SJSA1 (cell line): Measurements from ENCODE around the gene F2RL2. TPM values are rescaled to one million over a fixed set of nuclear protein-coding genes. Genes with fewer than 3 reads are reported as not detected.
A peak's percentile ranks its signal among the peaks of the same experiment; 100 is the strongest.

Source experiments
- DNase-seq, 2 experiments: peaks; one replicate each; pipeline ENCODE4 v3.0.0-alpha.2; 2015 to 2020; ENCODE audit warnings: low spot score in 2 of 2, low read depth in 1 of 2
- H3K27ac ChIP-seq: fragments of 250-450 bp; sonication (Bioruptor Pico); 2 replicates; pipeline ENCODE4 v1.5.1; 2020; ENCODE audit warnings: mild to moderate bottlenecking, moderate library complexity
- H3K27me3 ChIP-seq: fragments of 250-450 bp; sonication (Bioruptor Pico); replicated peaks from 2 replicates; pipeline ENCODE4 v1.5.1; 2020; ENCODE audit warnings: mild to moderate bottlenecking, moderate library complexity
- H3K36me3 ChIP-seq: fragments of 250-450 bp; sonication (Bioruptor Pico); 2 replicates; pipeline ENCODE4 v1.5.1; 2020; ENCODE audit warnings: mild to moderate bottlenecking
- H3K4me1 ChIP-seq: fragments of 250-450 bp; sonication (Bioruptor Pico); replicated peaks from 2 replicates; pipeline ENCODE4 v1.6.1; 2021; ENCODE audit warnings: mild to moderate bottlenecking
- H3K4me3 ChIP-seq: fragments of 250-450 bp; sonication (Bioruptor Pico); 2 replicates; pipeline ENCODE4 v1.5.1; 2020; ENCODE audit warnings: mild to moderate bottlenecking
- H3K9me3 ChIP-seq: fragments of 250-450 bp; sonication (Bioruptor Pico); replicated peaks from 2 replicates; pipeline ENCODE4 v1.5.1; 2020; ENCODE audit warnings: mild to moderate bottlenecking
- total RNA-seq: library from RNA; depleted of rRNA; stranded (reverse); fragments of >200 nt; shearing (Covaris generic); gene quantifications from 2 replicates; pipeline ENCODE4 v1.2.3, GENCODE V29; 2014; rRNA removed

F2RL2 gene, protein sequence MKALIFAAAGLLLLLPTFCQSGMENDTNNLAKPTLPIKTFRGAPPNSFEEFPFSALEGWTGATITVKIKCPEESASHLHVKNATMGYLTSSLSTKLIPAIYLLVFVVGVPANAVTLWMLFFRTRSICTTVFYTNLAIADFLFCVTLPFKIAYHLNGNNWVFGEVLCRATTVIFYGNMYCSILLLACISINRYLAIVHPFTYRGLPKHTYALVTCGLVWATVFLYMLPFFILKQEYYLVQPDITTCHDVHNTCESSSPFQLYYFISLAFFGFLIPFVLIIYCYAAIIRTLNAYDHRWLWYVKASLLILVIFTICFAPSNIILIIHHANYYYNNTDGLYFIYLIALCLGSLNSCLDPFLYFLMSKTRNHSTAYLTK
- 1.3 and 2.0 TPM in 2 replicates for total RNA-seq

DNA sequence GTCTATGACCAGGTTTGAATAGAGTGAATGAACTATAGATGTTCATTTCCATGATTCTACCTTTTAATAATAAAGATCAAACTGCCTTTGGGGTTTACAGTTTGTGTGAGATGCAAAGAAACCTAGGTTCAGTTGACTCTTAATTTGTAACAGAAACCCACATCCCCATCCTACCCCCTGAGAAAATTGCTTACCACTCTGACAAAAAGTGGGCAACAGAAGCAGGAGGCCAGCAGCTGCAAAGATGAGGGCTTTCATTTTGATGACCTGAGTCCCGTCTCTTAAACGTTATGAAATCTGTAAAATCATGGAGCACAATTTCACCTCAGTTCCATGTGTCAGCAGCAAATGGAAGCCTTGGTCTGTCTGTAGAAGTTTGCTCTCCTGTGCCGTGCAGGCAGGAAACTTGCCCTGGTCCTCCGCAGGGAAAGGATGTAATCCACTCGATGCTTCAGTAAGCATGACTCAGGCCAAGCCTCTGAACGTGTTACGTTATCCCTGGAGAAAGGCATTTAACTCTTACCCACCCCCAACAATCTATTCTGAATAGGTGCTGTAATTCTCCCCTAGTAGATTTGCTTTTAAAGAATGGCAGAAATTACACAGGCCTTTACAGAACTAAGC lies at the start of gene F2RL2:
F2RL2 (minus strand) TSS at position 431 of the 624 bp plus-strand sequence; CDS start at position 258, 173 bp downstream.
- Histone ChIP-seq H3K36me3 (no peaks in the 10 kb centered on the region), H3K27ac (no peak within 1 kb of the TSS), H3K4me1 (peaks cover 8% of the 10 kb centered on the region), H3K27me3 (no peaks in the 10 kb centered on the region), H3K4me3 (no peak within 1 kb of the TSS), H3K9me3 (no peaks in the 10 kb centered on the region)
- peak; percentile 43 to 66 for DNase-seq

DNA sequence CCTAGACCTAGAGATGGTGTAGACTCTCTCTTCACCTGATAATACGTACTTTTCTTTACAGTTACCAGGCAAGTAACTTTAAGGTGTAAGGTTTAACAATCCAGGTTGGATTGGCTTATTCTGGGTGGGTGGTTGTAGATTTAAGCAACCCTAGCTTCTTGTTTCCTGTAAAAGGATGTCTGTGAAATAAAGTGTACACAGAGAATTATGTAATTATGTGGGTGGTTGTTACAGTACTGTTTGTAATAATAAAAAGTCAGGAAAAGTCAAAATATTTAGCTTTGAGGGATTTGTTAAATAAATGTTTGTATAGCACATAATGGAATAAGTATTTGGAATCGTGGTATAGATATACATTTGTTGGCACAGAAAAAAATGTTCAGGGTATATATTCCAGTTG lies 49.0 kb upstream of the F2RL2 start:
- no peaks in the 10 kb centered on the region for H3K4me1 ChIP-seq
- no peak overlapping the region for H3K4me3 ChIP-seq
- no peaks in the 10 kb centered on the region for H3K27me3 ChIP-seq
- no peak overlapping the region for H3K27ac ChIP-seq
- no peaks in the 10 kb centered on the region for H3K36me3 ChIP-seq
- H3K9me3 ChIP-seq, result no peaks in the 10 kb centered on the region
- DNase-seq, result no peak

DNA sequence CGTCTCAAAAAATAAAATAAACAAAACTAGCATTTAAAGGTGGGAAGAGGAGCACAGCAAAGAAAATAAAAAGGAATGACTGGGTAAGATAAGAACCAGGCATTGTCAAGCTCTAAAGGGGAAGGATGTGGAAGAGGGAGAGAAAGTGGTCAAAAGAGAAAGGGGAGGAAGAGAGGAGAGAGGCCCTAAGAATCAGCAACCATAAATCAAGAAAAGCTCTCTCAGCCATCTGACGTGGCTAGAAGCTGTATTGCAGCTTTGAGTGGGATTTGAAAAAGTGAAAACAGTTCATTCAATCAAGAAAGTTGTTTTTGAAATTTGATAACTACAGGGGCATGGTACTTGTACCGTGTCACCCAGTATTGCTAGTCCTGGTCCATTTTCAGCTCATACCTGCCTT lies 47.3 kb upstream of the F2RL2 start:
- no peak for DNase-seq
- no peak overlapping the region for H3K27ac ChIP-seq
- H3K9me3 ChIP-seq, result no peaks in the 10 kb centered on the region
- no peaks in the 10 kb centered on the region for H3K36me3 ChIP-seq
- H3K4me3 ChIP-seq, result no peak overlapping the region
- no peaks in the 10 kb centered on the region for H3K4me1 ChIP-seq
- no peaks in the 10 kb centered on the region for H3K27me3 ChIP-seq

DNA sequence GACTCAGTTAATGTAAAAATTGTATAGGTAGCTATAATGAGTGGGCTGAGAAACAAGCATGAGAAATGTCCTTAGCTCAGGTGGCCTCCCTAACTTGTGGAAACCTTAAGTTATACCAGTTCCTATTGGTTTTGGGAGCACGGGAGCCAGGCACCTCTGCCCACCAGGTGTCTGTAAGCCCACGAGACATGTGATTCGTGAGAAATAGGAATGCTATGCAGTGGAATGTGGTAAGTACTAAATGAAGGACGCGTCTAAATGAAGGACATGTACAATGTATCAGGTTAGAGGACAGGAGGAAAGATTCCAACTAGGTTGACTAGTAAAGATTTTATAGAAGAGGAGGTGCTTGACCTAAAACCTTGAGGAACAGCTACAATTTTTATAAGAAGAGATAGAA lies 46.0 kb upstream of the F2RL2 start:
- Histone ChIP-seq H3K4me3 (no peak overlapping the region), H3K27me3 (no peaks in the 10 kb centered on the region), H3K36me3 (no peaks in the 10 kb centered on the region), H3K27ac (no peak overlapping the region), H3K4me1 (no peaks in the 10 kb centered on the region), H3K9me3 (no peaks in the 10 kb centered on the region)
- DNase-seq, result no peak

DNA sequence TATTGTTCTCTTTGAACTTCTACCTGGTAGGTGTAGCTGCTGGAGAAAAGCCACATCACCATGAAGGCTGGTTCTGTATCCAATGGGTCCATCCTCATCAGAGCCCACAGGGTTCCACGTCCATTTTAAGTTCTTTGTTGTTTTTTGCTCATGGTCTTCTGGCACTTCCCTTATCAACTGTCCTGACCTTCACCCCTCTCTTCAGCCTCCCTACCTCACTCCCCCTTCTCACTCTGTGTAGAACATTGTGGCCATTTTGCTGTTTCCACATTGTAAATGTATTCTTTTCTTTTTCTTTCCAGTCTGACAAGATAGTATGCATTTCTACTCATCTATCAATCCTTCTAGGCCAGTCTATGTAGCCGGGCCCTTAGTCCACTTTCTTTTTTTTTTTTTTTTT lies 44.3 kb upstream of the F2RL2 start:
- no peaks in the 10 kb centered on the region for H3K36me3 ChIP-seq
- H3K4me3 ChIP-seq, result no peak overlapping the region
- DNase-seq, result no peak
- no peak overlapping the region for H3K27ac ChIP-seq
- H3K27me3 ChIP-seq, result no peaks in the 10 kb centered on the region
- H3K4me1 ChIP-seq, result no peaks in the 10 kb centered on the region
- no peaks in the 10 kb centered on the region for H3K9me3 ChIP-seq

DNA sequence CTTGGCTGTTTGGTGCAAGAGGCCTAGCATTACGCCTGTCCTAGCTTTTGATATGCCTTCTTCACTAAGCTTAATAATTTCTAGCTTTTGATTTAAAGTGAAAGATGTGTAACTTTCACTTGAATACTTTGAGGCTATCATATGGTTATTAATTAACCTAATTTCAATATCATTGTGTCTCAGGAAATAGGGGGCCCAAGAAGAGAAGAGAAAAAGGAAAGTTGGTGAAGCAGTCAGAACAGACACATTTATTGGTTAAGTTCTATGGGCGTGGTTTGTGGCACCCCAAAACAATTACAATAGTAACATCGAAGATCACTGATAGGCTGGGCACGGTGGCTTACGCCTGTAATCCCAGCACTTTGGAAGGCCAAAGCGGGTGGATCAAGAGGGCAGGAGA lies 40.9 kb upstream of the F2RL2 start:
- Histone ChIP-seq H3K27ac (no peak overlapping the region), H3K9me3 (no peaks in the 10 kb centered on the region)
- DNase-seq, result no peak

DNA sequence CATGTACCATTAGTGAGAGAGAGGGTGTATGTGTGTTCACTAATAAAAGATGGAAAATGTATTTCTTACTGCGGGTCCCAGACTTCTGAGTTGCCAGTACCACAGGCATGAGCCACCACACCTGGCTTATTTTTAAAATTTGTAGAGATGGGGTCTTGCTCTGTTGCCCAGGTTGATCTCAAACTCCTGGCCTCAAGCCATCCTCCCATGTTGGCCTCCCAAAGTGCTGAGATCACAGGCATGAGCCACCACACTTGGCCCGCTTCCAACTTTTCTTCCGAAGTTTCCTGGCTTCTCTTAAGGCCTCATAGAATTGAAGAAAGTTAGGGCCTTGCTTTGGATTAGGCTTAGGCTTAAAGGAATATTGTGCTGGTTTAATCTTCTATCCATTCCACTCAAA lies 40.4 kb upstream of the F2RL2 start:
- Histone ChIP-seq H3K27ac (no peak overlapping the region), H3K9me3 (no peaks in the 10 kb centered on the region), H3K36me3 (no peaks in the 10 kb centered on the region), H3K4me3 (no peak overlapping the region), H3K4me1 (peaks cover 11% of the 10 kb centered on the region), H3K27me3 (no peaks in the 10 kb centered on the region)
- DNase-seq, result no peak

More for the DNA sequence above, 40.9 kb upstream of the F2RL2 start:
- Histone ChIP-seq H3K4me3 (no peak overlapping the region), H3K36me3 (no peaks in the 10 kb centered on the region), H3K4me1 (peaks cover 11% of the 10 kb centered on the region), H3K27me3 (no peaks in the 10 kb centered on the region)

DNA sequence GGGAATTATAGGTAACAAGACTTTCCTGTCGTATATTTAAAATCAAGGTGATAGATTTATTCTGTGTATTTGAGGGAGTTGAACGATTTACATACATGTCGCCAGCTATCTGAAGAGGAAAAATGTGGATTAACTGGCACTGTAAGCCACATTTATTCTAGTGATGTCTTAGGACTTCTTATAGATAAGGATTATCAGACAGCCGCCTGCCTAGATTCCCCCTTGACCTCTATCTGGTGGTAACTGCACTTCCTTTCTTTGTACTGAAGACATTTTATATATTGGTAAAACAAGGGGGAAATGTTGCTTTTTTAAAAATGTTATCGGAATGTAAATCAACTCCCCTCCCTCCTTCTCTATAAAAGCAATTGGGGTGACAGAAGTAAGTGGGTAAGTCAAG lies 39.3 kb upstream of the F2RL2 start:
- H3K36me3 ChIP-seq, result no peaks in the 10 kb centered on the region
- no peak for DNase-seq
- no peak overlapping the region for H3K4me3 ChIP-seq
- H3K27ac ChIP-seq, result no peak overlapping the region
- H3K27me3 ChIP-seq, result no peaks in the 10 kb centered on the region
- no peaks in the 10 kb centered on the region for H3K9me3 ChIP-seq
- peaks cover 11% of the 10 kb centered on the region for H3K4me1 ChIP-seq

DNA sequence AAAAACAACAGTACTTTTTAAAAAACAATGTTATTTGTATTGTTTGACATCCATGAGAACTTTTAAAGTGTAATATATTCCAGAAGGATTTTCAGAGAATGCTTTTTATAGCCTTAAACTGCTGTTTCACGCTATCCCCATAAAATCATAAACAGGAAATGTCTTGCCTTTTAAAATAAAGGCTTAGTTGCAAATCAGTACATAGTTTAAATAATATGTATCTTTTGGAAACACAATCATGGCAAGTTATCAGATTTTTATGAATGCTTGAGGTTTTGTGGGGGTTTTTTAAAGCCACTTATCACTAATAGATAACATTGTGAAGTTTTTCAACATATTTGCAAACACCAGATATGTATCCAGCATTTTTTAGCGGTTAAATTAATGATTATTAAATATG lies 37.2 kb upstream of the F2RL2 start:
- no peaks in the 10 kb centered on the region for H3K9me3 ChIP-seq
- H3K27me3 ChIP-seq, result no peaks in the 10 kb centered on the region
- no peak overlapping the region for H3K27ac ChIP-seq
- H3K4me1 ChIP-seq, result peaks cover 11% of the 10 kb centered on the region
- no peak for DNase-seq
- H3K4me3 ChIP-seq, result no peak overlapping the region
- no peaks in the 10 kb centered on the region for H3K36me3 ChIP-seq

DNA sequence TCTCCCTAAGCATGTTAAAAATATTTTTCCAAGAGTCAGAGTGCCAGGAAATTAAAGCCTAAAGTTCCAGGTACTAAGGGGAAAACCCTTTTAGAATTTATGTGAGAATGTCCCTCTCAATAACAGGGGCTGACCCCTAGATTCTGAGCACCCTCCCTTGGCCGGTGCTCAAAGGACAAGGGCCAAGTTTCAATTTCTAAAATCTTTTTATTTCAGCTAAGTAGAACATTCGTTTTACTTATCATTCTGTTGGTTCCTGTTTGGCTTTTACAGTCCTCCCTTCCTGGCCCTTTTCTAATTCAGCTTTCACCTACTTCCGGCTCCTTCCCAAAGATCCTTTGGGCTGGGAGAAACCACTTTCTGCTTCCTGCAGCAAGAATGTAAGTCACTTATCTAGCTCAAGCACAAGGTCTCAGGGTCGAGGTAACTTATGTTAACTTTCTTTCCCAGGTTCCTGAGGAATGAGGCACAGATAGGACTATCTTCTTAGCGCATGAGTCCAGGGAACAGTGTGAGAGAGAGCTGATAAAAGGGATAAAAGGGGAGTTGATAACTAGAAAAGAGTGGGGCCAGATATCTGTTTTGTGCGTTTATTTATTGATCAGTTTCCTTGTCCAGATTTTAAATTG lies 34.6 kb upstream of the F2RL2 start:
- peaks cover 11% of the 10 kb centered on the region for H3K4me1 ChIP-seq
- no peak for DNase-seq
- no peak overlapping the region for H3K27ac ChIP-seq
- H3K4me3 ChIP-seq, result no peak overlapping the region
- no peaks in the 10 kb centered on the region for H3K36me3 ChIP-seq
- no peaks in the 10 kb centered on the region for H3K27me3 ChIP-seq
- no peaks in the 10 kb centered on the region for H3K9me3 ChIP-seq

DNA sequence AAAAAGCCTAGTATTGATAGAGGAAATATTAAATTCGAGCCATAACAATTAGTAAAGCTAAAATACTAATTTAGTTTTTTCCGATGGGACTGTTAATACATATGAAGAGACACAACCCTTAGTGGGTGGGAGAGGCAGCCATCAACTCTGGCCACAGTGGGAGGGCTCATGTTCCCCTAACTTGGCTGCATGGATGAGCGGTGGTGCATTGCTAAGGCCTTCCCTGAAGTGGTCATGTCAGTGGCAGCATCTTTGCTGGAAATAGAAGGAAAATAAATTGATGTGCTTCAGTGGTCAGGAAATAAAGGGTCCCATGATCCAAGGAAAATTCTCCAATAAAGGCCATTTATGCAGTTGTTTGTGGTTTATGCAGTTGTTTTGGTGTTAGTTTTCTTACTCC lies 33.9 kb upstream of the F2RL2 start:
- Histone ChIP-seq H3K4me3 (no peak overlapping the region), H3K4me1 (peaks cover 11% of the 10 kb centered on the region), H3K36me3 (no peaks in the 10 kb centered on the region), H3K27me3 (no peaks in the 10 kb centered on the region), H3K27ac (no peak overlapping the region), H3K9me3 (no peaks in the 10 kb centered on the region)
- no peak for DNase-seq

DNA sequence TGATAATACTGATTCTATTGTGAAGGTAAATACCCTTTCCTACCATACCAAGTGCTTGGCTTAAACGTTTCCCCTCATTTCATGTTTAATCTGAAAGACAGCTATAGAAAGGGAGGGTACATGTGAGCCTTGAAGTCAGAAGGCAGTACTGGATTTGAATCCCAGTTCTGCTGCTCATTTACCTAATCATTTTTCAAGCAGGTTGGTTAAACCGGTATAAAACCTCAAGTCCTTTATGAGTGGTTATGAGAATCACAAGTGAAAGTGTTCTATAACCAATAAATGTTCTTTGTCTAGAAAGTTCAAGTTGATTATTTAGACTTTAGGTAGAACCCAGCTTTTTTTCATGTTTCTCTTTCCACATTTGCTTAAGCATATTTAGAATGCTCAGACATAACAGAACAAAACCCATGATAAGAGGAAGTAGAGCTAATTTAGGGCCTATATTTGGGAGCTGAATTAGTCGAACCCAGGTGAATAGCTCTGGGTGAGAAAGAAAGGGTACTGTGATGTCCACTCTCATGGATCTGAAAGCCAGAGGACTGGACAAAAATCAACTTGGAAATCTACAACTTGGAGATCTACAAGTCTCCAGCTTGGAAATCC lies 29.7 kb upstream of the F2RL2 start:
- Histone ChIP-seq H3K4me3 (no peak overlapping the region), H3K27ac (no peak overlapping the region)

DNA sequence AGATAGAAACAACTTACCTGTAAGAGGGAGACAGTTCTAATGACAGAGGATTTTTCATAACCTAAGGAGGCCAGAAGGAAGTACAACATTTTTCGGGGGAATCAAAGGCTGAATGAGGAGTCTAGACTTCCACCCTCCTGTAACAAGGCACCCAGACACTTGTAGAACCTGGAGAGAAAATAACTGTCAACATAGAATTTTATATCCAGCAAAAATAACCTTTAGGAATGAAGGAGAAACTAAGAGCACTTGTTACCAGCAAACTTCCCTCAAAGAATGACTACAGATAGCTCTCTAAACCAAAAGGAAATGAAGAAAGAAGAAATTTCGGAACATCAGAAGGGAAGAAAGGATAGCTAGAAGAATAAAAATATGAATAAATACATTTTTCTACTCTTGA lies 25.9 kb upstream of the F2RL2 start:
- H3K36me3 ChIP-seq, result no peaks in the 10 kb centered on the region
- no peak for DNase-seq
- H3K9me3 ChIP-seq, result 0 out of 2 replicates have a peak, but pooled peaks cover 7% of the 10 kb centered on the region
- H3K27ac ChIP-seq, result no peak overlapping the region
- peaks cover 11% of the 10 kb centered on the region; the same call in 1 of the 2 replicates for H3K4me1 ChIP-seq
- H3K27me3 ChIP-seq, result no peaks in the 10 kb centered on the region
- no peak overlapping the region for H3K4me3 ChIP-seq

More for the DNA sequence above, 29.7 kb upstream of the F2RL2 start:
- Histone ChIP-seq H3K27me3 (no peaks in the 10 kb centered on the region), H3K9me3 (0 out of 2 replicates have a peak, but pooled peaks cover 7% of the 10 kb centered on the region), H3K4me1 (peaks cover 3% of the 10 kb centered on the region; the same call in 1 of the 2 replicates), H3K36me3 (no peaks in the 10 kb centered on the region)
- no peak for DNase-seq

DNA sequence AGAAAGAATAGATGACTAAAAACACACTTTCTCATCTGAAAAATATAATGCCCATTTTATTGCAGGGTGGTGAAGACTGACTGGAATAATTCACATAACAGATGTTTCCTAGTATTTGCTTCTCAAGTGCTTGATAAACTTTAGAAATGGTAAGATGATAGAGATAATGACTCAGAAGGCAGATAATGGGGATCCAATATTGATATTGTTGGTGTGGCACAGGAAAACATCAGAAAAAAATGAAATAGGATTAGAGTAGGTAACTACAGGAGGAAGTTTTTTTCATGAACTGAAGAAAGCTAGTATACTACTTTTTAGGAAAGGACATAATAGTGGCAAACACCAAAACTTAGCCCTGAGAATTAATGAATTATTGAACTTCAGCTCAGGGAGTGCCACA lies 20.2 kb upstream of the F2RL2 start:
- no peaks in the 10 kb centered on the region for H3K9me3 ChIP-seq
- H3K36me3 ChIP-seq, result no peaks in the 10 kb centered on the region
- peaks cover 34% of the 10 kb centered on the region for H3K4me1 ChIP-seq
- DNase-seq, result no peak
- no peaks in the 10 kb centered on the region for H3K27me3 ChIP-seq
- no peak overlapping the region for H3K4me3 ChIP-seq
- no peak overlapping the region for H3K27ac ChIP-seq
